ENCODE results near the gene HOXA6.

The HOXA6 gene

DNA sequence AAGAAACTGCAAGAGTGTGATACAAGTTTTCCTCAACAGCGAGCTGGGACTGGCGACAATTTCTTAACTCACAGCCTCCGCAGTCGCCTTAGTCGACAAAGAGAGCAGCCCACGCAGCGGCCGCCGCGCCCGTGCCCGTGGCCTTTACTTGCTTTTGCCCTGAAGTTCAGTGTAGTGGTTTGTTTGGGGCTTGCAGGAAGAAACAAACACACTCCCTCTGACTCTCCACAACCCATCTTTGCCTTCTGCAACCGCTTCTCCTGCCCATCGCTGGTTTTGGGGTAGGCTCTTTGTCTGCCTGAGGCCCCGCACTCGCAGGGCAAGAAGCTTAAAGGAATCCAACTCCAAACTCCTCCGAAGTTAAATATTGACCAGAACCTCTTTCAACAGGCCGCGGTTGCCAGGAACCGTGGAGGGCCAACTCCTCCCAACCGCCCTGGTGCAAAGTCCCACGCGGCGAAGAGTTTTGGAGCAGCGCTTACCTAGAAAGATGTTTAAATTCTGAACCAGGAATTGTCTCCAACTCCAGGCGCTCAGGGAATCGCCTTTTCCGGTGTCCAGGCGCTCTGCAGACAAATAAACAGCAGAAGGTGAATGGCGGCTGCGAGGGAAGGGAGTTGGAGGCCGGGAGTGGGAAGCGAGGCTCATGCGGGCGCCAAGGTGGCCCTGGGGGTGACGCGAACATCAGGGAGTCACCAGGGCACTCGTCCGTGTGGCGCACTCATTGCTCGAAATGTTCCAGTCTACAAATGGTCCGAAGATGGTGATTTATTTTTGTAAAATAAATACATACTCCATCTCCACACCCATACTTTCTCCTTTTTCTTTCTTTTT lies 25.3 kb downstream of the HOXA6 start:
- no peak for DNase-seq (ENCODE audit: low spot score)

DNA sequence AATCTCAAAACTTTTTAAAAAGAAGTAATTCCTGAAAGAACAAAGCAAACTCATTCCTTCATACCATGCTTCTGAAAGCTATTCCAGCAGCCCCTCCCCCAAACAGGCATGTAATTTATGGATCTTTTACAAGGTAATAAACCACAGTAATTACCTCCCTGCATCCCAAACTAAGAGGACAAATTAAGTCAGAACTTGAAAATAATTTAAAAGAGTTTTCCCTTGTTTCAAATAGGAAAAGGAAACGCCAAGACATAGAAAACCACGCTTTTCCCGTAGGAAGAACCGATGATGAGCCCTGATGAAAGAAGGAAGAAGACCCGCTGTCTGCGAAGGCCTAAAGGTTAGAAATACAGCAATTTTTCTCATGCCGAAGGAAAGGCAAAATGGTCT lies 25.9 kb downstream of the HOXA6 start:
- DNase-seq (ENCODE audit: low spot score), result no peak

- no peak for DNase-seq (ENCODE audit: low spot score)
These were observed 28.1 kb downstream of the HOXA6 start for GRCh38 chr7:27119412-27119911.

DNA sequence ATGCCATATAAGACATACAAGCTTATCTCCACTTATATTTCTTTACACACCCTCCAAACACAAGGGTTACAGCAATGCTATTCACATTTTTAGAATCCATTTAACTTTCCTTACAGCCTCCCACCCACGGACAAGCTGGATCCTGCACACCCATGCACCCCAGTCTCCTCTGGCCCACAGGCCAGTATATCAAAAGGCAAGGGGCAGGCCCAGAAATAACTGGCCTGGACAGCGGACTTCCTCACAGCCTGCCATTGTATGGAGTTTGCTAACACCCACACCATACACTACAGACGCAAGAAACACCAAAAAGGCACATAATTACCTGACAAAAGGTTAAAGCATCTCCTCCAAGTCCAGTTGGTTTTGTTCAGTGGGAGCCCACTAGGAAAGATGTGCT lies 29.0 kb downstream of the HOXA6 start:
- DNase-seq (ENCODE audit: low spot score), result no peak

- DNase-seq (ENCODE audit: low spot score), result no peak
These were observed 29.6 kb downstream of the HOXA6 start for GRCh38 chr7:27117887-27118491.

DNA sequence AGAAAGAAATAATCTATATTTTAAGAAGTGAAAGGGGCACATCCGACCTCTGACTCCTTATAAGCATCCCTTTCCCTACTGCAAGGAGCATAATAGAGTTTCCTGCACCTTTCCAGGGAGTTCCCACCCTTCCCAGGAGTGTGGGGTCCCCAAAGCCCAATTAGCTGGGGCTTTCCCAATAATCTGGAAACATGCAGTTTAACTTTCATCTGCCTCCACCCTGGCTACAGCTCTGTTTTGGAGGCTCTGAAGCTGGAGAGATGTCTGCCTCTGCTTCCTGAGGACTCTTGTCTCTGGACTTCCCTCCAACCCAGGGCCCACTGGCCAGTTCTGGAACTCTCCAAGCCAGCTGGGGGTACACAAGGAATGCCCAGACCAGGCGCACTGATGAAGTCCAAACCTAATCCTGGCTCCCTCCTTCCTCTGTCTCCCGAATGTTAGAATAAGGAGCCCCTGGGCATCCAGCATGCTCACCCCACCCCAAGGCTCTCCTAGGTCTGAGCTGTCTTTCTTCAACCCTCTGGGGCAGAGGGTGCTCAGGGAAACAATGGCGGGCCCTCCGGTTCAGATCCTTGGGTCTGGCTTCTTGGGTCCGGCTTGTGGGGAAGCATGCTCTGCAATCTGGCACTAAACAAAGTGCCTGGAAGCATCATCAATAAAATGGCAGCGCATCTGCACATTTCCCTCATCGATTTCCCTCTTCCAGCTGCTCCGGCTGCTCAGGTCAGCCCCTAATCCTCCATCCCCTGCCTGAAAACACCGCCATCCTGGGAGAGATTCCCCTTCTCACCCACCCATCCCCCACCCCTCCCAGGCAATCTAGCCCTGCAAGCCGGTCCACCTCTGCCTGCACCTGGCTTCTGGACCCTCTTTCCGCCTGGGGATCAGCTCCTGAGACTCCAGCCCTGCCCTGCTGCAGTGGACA lies 30.4 kb downstream of the HOXA6 start:
- DNase-seq (ENCODE audit: low spot score), result no peak

DNA sequence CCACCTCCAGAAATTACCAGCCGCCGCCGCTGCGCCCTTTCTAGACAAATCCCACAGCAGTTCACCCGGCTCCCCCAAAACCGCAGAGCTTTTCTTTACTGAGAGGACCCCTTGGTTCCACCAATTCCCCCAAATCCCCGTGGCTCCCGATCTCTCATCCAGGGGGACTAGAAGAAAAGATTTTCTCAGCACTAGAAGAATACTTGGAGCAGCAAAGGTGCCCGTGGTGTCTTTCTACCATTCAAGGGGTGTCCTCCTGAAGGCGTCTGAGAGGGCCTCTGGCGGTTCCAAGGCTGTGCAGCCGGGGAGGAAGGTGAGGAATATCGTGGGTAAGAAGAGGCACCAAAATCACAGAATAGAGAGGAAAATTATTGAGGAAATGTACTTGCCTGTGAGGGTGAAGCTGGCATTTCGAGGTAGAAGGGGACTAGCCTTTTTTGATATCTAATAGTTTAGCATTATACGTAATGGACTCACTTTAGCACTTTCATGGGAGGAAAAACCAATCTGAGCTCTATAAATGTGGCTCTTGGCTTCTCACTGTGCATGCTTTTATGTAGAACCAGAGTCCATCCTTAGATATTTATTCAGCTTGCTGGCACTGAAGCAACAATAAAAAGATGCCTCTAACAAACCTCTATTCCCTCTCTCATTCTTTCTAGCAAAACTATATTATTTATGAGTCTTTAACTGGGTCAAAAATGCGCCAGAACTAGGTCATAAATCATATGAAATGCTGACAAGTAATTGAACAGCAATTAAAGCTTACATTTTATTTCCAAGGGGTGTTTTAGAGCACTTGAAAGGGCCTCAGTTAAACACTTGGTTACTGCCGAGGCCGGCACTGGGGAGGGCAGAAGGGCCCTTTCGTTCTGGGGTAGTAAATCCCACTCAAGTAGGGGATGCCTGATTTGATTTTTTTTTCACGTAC lies 31.3 kb downstream of the HOXA6 start:
- DNase-seq (ENCODE audit: low spot score), result no peak

GRCh38 chr7:27115221-27116026 lies 32.1 kb downstream of the HOXA6 start:
- DNase-seq (ENCODE audit: low spot score), result no peak

DNA sequence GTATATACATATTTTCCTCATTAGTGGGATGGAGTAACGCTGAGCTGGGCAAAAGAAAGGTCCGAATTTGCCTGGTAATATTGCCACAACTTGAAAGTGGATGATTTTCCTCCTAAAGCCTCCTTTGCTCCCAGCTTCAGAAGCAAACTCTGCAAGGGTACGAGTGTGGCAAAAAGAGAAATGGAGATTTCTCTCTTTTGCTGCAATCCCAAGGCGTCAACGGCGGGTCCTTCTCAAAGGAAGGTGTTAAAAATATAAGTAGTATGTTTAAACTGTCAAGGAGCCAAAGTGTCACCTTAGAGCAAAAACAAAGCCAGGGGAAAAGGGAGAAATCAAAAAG lies 32.7 kb downstream of the HOXA6 start:
- no peak for DNase-seq (ENCODE audit: low spot score)

- no peak for DNase-seq (ENCODE audit: low spot score)
These were observed 33.4 kb downstream of the HOXA6 start for GRCh38 chr7:27113991-27114769.

DNA sequence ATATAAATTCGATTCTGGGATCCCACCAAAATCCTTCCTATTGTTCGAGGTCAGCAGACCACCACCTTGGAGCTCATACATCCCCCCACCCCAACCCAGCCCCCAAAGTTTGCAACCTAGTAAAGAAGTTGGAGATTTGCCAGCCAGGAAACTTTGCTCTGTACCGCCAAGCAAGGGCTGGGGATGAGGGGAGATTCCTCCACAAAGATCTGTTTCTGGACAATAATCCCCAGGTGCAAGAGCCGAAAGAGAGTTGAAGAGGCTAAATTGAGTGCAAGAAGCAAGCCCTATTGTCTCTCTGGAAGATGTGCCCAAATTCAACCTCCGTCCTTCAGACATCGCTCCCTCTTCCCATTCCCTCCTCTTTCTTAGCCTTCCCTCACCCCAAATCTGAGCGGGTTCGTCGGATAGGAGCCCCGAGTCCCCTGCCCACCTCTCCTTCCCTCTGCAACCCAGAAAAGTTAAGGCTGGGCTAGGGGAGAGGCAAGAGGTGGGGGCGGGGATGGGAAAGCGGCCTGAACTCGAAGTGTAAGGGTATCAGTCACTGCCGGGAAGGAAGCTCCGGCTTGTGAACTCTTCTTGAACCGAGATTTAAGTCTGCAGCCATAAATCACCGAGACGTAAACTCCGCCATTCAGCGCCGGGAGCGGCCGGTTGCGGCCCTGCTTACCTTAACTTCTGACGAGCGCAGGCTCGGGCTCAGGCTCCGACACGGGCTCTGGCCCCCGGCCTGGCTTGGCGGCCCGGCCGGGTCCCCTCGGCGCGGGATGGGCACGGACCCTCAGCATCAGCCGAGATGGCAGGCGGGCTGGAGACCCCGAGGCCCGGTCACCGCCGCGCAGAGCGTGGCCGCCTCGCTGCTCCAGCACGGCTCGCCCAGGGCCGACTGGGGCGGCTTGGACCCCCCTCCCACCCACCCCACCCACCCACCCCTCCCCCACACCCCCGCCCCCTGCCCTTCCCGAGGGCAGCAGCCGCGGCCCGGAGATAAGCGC lies 34.3 kb downstream of the HOXA6 start:
- no peak for DNase-seq (ENCODE audit: low spot score)

DNA sequence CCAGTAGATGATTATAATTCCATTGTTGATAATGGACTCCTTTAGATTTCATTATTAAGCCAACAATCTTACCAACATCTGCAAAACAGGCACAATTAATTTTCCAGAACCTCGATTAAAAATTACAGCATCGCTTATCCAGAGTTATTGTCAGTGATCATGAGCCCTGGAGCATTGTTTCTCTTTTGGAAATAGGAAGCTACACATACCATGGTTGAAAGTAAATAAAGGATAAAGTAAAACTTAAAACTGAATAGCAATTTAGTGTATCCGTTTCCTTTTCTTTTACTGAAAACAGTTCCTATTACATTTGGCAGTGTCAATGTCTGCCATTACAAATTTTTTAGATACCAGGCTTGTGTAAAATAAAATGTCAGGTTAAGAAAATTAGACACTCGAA lies 35.2 kb downstream of the HOXA6 start:
- no peak for DNase-seq (ENCODE audit: low spot score)

DNA sequence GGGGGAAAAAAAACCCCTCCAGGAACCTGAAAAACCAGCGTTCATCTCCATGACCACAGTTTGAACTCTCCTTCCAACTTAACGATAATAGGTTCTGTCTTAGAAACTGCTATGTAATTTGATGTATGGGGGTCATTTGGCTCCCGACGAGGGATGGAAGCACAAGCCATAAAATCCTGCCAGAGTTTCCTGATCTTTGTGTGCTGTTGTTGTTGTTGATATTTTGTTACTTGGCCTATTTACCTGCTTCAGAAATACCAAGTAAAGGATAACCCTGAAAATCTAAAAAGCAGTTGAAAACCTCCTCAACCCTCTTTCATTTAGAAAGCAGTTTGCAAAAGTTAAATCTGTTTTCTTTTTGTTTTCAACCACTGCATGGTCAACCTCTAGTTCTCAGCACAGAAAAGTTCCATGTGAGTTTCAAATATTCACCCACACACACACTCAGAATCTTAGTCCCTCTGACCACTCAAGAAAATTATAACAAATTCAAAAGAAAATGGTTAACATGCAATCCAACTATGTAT lies 35.8 kb downstream of the HOXA6 start:
- DNase-seq (ENCODE audit: low spot score), result no peak

DNA sequence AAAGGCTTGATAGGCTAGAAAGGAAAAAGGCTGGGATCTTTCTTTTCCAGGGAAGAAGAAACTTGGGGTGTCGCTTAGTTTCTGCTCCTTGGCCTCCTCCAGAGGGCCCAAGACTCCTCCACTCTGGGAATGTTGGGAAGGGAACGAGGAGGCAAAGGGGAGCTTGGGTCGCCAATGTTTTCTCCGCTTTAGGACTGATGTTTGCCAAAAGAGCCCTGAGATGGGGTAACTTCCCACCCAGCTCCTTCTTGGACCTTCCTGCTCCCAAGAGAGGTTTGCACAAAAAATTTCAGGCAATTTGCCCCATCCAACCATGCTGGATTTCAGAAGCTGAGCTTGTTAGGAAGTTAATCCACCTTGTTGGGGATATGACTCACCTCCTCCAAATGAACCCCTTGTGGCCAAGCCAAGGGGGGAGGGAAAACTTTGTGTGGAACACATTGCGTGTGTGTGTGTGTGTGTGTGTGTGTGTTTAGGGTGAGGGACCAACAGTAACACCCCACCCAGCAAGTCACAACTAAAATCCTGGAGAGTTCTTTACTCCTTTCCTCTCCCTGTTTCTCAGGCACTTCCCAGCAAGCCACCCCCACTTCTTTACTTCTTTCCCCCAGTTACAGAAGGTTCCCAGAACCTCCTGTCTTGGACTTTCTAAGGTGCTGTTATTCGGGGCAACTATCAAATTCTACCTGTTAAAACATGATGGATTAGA lies 36.4 kb downstream of the HOXA6 start:
- DNase-seq (ENCODE audit: low spot score), result no peak

DNA sequence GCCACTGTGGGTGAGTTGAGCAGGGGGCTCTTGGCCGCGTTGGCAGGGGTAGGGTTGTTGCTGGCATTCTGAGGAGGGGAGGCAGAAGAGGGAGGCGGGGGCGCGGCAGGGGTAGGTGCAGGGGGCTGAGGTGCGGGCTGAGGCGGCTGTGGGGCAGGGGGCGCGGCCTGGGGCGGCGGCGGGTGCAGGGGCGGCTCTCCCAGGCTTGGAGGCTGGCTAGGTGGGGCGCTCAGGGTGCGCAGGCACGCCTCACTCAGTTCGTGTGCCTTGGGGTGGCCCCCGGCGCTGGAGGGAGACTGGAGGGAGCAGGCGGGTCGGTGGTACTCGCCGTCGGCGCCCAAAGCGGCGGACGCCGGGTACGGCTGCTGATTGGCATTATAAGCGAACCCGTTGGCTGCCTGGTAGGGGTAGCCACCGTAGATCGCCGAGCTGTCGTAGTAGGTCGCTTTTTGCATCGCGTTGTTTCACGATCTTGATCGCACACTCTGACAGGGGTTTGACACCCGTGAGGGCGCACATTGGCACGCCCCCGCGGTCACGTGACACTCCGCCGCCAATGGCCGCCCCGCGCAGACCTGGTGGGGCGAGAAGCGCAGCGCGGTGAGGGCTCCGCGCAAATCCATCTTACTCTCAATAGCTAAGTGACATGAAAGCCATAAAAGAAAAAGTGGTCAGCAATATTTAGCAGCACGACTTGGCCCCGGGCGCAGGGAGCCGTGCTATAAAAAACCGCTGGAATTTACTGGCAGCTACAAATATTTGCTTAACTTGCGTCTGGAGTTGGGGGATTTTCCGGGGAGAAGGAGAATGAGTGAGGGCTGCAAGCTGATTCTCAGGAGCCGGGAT lies 37.2 kb downstream of the HOXA6 start:
- no peak for DNase-seq (ENCODE audit: low spot score)

- no peak for DNase-seq (ENCODE audit: low spot score)
These were observed 37.9 kb downstream of the HOXA6 start for GRCh38 chr7:27109466-27110185.

Data from CD4-positive, alpha-beta T cell treated with Interleukin-6 at 100 ng/mL for 8 hours (primary cell).